HG03196 (cell line): ENCODE data around the gene DDX18.
"Not testable (repeated sequence)": the region's sequence is repeated elsewhere in the genome, so short reads cannot be mapped to it uniquely, and the experiment has no call there.

Experiments
- ATAC-seq: cut with Tn5 transposase; IDR thresholded peaks from one replicate; pipeline ENCODE4 v1.9.1; 2021; ENCODE audit not compliant: unreplicated experiment

Gene DDX18

GRCh38 chr2:117814417-117815264 lies at the start of gene DDX18:
DDX18 (plus strand) TSS chr2:117814691; CDS start chr2:117814778, 87 bp downstream.
- ATAC-seq: peak; percentile 97

GRCh38 chr2:117770730-117771129 lies 43.8 kb upstream of the DDX18 start:
- ATAC-seq: no peak

GRCh38 chr2:117771969-117772630 lies 42.4 kb upstream of the DDX18 start:
- no peak for ATAC-seq

GRCh38 chr2:117774716-117775115 lies 39.8 kb upstream of the DDX18 start:
- ATAC-seq: no peak

- no peak for ATAC-seq
These were observed 38.7 kb upstream of the DDX18 start for GRCh38 chr2:117775703-117776219.

GRCh38 chr2:117776888-117777287 lies 37.6 kb upstream of the DDX18 start:
- ATAC-seq: no peak

- ATAC-seq: no peak
These were observed 28.8 kb upstream of the DDX18 start for GRCh38 chr2:117785740-117786139.

- ATAC-seq: no peak
These were observed 28.0 kb upstream of the DDX18 start for GRCh38 chr2:117786520-117786919.

GRCh38 chr2:117789505-117789904 lies 25.0 kb upstream of the DDX18 start:
- ATAC-seq: no peak

GRCh38 chr2:117794668-117795067 lies 19.8 kb upstream of the DDX18 start:
- ATAC-seq: no peak

GRCh38 chr2:117801826-117802225 lies 12.7 kb upstream of the DDX18 start:
- ATAC-seq: no peak

- not testable (repeated sequence) for ATAC-seq
These were observed 10.7 kb upstream of the DDX18 start for GRCh38 chr2:117803644-117804325.

GRCh38 chr2:117812443-117812842 lies 2.0 kb upstream of the DDX18 start:
- ATAC-seq: no peak

GRCh38 chr2:117815946-117816345 lies 1.5 kb downstream of the DDX18 start:
- no peak for ATAC-seq

GRCh38 chr2:117818921-117819320 lies 4.4 kb downstream of the DDX18 start:
- ATAC-seq: no peak

GRCh38 chr2:117820444-117820843 lies 6.0 kb downstream of the DDX18 start:
- peak; percentile 57 for ATAC-seq

- ATAC-seq: no peak
These were observed 10.9 kb downstream of the DDX18 start for GRCh38 chr2:117825437-117825836.

GRCh38 chr2:117827464-117827863 lies 13.0 kb downstream of the DDX18 start:
- ATAC-seq: not testable (repeated sequence)

- ATAC-seq: no peak
These were observed 14.4 kb downstream of the DDX18 start for GRCh38 chr2:117828870-117829269.

- ATAC-seq: no peak
These were observed 17.8 kb downstream of the DDX18 start for GRCh38 chr2:117832332-117832731.

GRCh38 chr2:117832905-117833613 lies 18.6 kb downstream of the DDX18 start:
- no peak for ATAC-seq
